CD4-positive, alpha-beta T cell (primary cell): Measurements from ENCODE around the gene SLC35B4. TPM values are rescaled to one million over a fixed set of nuclear protein-coding genes. Genes with fewer than 3 reads are reported as not detected.

ENCODE experiments used
- ATAC-seq: fragments of 200-7000 bp; cut with Tn5 transposase; one replicate; pipeline ENCODE4 v1.10.0; 2022; ENCODE audit warnings: mild to moderate bottlenecking; ENCODE audit not compliant: poor library complexity
- CTCF ChIA-PET: fragments of 350-600 bp; sonication (Branson Sonifier 250); formaldehyde crosslinking; loops from one replicate; lab custom pipeline; 2021; ENCODE audit warnings: antibody characterized with exemption, inconsistent platforms; lab: Charles Lee
- POLR2A ChIA-PET: fragments of 350-600 bp; sonication (Branson Sonifier 250); formaldehyde crosslinking; loops from one replicate; lab custom pipeline; 2021; ENCODE audit warnings: antibody characterized with exemption, inconsistent platforms; lab: Charles Lee
- DNase-seq, 14 experiments: peaks; one replicate each; pipeline ENCODE4 v3.0.0-alpha.2; 2013 to 2020; ENCODE audit warnings: mixed read lengths in 2 of 14
- H3K27ac ChIP-seq, 2 donors: one replicate each; pipeline versions ENCODE4 v1.5.1 to v1.7.0; 2013; ENCODE audit warnings: low read length in 2 of 2, low read depth in 1 of 2, mild to moderate bottlenecking in 1 of 2
- H3K27me3 ChIP-seq, 2 experiments: 1 replicate in 1 of 2; 2 replicates in 1 of 2; pipeline versions ENCODE4 v1.6.1 to v1.7.0; 2013; ENCODE audit warnings: low read length in 2 of 2, control low read depth in 1 of 2, mild to moderate bottlenecking in 1 of 2, moderate library complexity in 1 of 2; ENCODE audit not compliant: insufficient read depth in 2 of 2, control insufficient read depth in 1 of 2
- H3K36me3 ChIP-seq: one replicate; pipeline ENCODE4 v1.6.1; 2013; ENCODE audit warnings: low read length, control low read depth; ENCODE audit not compliant: insufficient read depth
- H3K4me1 ChIP-seq: one replicate; pipeline ENCODE4 v1.6.1; 2013; ENCODE audit warnings: low read length, control low read depth; ENCODE audit not compliant: insufficient read depth
- H3K4me3 ChIP-seq: one replicate; pipeline ENCODE4 v1.5.1; 2013; ENCODE audit warnings: mild to moderate bottlenecking, low read length, moderate library complexity
- H3K9me3 ChIP-seq, 2 experiments: 1 replicate in 1 of 2; 2 replicates in 1 of 2; pipeline versions ENCODE4 v1.6.1 to v1.7.0; 2013; ENCODE audit warnings: low read length in 2 of 2, mild to moderate bottlenecking in 2 of 2, control low read depth in 1 of 2, moderate library complexity in 1 of 2; ENCODE audit not compliant: control insufficient read depth in 1 of 2, insufficient read depth in 1 of 2
- H3K27ac Mint-ChIP-seq: one replicate; pipeline ENCODE4 v1.8.0; 2020; ENCODE audit warnings: mixed read lengths
- H3K27me3 Mint-ChIP-seq: one replicate; pipeline ENCODE4 v1.8.0; 2021; ENCODE audit warnings: mixed read lengths
- H3K36me3 Mint-ChIP-seq: one replicate; pipeline ENCODE4 v1.8.0; 2021; ENCODE audit warnings: low read depth, mixed read lengths
- H3K4me1 Mint-ChIP-seq: one replicate; pipeline ENCODE4 v1.8.0; 2021; ENCODE audit warnings: low read depth, mixed read lengths
- H3K4me3 Mint-ChIP-seq: one replicate; pipeline ENCODE4 v1.8.0; 2020; ENCODE audit warnings: mild to moderate bottlenecking, mixed read lengths
- H3K9me3 Mint-ChIP-seq: one replicate; pipeline ENCODE4 v1.8.0; 2020; ENCODE audit warnings: mixed read lengths
- intact Hi-C, 2 experiments: fragments of 100-400 bp; cut with DNase I in 1 of 2; cut with micrococcal nuclease in 1 of 2; formaldehyde crosslinking; loops; one replicate each; pipeline versions ENCODE4 v1.15.1 to v1.9.0; 2023 to 2025; cut with DNase I, micrococcal nuclease
- total RNA-seq, 174 experiments: library from RNA in 2 of 174; stranded (reverse) in 2 of 174; gene quantifications; one replicate each; pipeline ENCODE4 v1.2.3 and lab custom pipeline; 2021 to 2026
- TF ChIP-seq, protein P1 (sequence below): fragments of 200-600 bp; IDR thresholded peaks from one replicate; pipeline ENCODE4 v1.8.0; 2022; ENCODE audit warnings: antibody characterized with exemption, mild to moderate bottlenecking

SLC35B4 gene
- total RNA-seq, 2 experiments from 2014 or later, result 5.8 to 7.8 TPM

- Histone ChIP-seq H3K4me3 (no peak overlapping the region), H3K4me1 (peaks cover 15% of the 10 kb centered on the region), H3K27ac (no peak overlapping the region), H3K9me3 (no peaks in the 10 kb centered on the region), H3K27me3 (peaks cover 0 to 4% of the 10 kb centered on the region in 2 experiments), H3K36me3 (no peaks in the 10 kb centered on the region)
- Mint-ChIP-seq H3K4me3 (no peak overlapping the region), H3K27ac (no peak overlapping the region), H3K36me3 (peaks cover 4% of the 10 kb centered on the region), H3K9me3 (no peaks in the 10 kb centered on the region), H3K4me1 (peaks cover 21% of the 10 kb centered on the region), H3K27me3 (peaks cover 5% of the 10 kb centered on the region)
- POLR2A ChIA-PET, result no interaction called here
- TF ChIP-seq, protein P1, sequence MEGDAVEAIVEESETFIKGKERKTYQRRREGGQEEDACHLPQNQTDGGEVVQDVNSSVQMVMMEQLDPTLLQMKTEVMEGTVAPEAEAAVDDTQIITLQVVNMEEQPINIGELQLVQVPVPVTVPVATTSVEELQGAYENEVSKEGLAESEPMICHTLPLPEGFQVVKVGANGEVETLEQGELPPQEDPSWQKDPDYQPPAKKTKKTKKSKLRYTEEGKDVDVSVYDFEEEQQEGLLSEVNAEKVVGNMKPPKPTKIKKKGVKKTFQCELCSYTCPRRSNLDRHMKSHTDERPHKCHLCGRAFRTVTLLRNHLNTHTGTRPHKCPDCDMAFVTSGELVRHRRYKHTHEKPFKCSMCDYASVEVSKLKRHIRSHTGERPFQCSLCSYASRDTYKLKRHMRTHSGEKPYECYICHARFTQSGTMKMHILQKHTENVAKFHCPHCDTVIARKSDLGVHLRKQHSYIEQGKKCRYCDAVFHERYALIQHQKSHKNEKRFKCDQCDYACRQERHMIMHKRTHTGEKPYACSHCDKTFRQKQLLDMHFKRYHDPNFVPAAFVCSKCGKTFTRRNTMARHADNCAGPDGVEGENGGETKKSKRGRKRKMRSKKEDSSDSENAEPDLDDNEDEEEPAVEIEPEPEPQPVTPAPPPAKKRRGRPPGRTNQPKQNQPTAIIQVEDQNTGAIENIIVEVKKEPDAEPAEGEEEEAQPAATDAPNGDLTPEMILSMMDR, result no peak
- CTCF ChIA-PET, result no interaction called here
- DNase-seq (no peak), ATAC-seq (no peak)
- intact Hi-C loops, result no loop called here
Measured at GRCh38 chr7:134320201-134320600, 3.5 kb upstream of the SLC35B4 start.

GRCh38 chr7:134318443-134318842 lies 1.7 kb upstream of the SLC35B4 start:
- TF ChIP-seq, protein P1, result no peak
- intact Hi-C loops, result loop anchor here (2.0 to 10.0 kb wide), 8 partner anchors 139 to 1666 kb away; partner anchors contain the start of genes AKR1B1 (in 1 of the 2), CHCHD3 (in 1 of the 2), EXOC4 (in 1 of the 2) and NUP205 (in 1 of the 2)
- POLR2A ChIA-PET, result no interaction called here
- DNase-seq (no peak), ATAC-seq (no peak)
- H3K4me1 ChIP-seq, result peaks cover 15% of the 10 kb centered on the region
- H3K27me3 ChIP-seq, result peaks cover 0 to 4% of the 10 kb centered on the region in 2 experiments
- Mint-ChIP-seq H3K27me3 (peaks cover 5% of the 10 kb centered on the region), H3K4me1 (peaks cover 26% of the 10 kb centered on the region), H3K9me3 (no peaks in the 10 kb centered on the region), H3K27ac (no peak overlapping the region), H3K36me3 (peaks cover 4% of the 10 kb centered on the region), H3K4me3 (peak overlapping the region; percentile 60)
- no peaks in the 10 kb centered on the region for H3K36me3 ChIP-seq
- H3K9me3 ChIP-seq, result no peaks in the 10 kb centered on the region
- no peak overlapping the region for H3K27ac ChIP-seq
- H3K4me3 ChIP-seq, result no peak overlapping the region
- CTCF ChIA-PET, result interaction anchor here (1.8 kb wide), 1 partner anchor 191 kb away, joined by 6 read pairs; the partner anchor contains the start of gene LRGUK

DNA sequence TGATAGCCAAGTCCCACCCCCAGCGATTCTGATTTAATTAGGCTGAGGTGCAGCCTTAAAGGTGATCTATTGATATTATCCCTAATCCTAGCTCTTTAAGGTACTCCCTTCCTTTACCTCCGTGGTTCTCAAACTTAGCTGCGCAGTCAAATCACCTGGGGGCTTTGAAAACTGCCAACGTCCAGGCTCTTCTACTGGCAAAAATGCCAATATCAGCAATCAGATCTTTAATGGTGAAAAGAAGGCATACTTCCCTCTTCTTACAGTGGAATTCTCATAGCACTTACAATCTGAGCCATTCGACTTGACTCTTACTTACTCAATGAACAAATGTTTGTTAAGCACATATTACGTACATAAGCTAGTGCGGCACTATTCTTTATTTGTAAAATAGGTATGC lies 704 bp upstream of the SLC35B4 start:
- ChIA-PET POLR2A (interaction anchor here (1.0 to 2.6 kb wide), 9 partner anchors 9 to 1236 kb away, joined by 3 to 8 read pairs (median 4); partner anchors contain the start of genes AKR1B1, CHCHD3, LRGUK and TMEM140), CTCF (interaction anchor here (0.6 to 1.8 kb wide), 7 partner anchors 8 to 1345 kb away, joined by 3 to 6 read pairs (median 3); partner anchors contain the start of genes AKR1B1, LRGUK and STMP1)
- Histone ChIP-seq H3K9me3 (no peaks in the 10 kb centered on the region), H3K27me3 (peaks cover 0 to 2% of the 10 kb centered on the region in 2 experiments), H3K4me1 (peaks cover 15% of the 10 kb centered on the region), H3K27ac (peak overlapping the region in 1 of 2 donors; percentile 46), H3K4me3 (peak overlapping the region; percentile 98), H3K36me3 (no peaks in the 10 kb centered on the region)
- ATAC-seq, result no peak
- Mint-ChIP-seq H3K9me3 (no peaks in the 10 kb centered on the region), H3K27me3 (no peaks in the 10 kb centered on the region), H3K36me3 (peaks cover 4% of the 10 kb centered on the region), H3K27ac (peak overlapping the region; percentile 77), H3K4me1 (peaks cover 26% of the 10 kb centered on the region), H3K4me3 (peak overlapping the region; percentile 92)
- intact Hi-C loops, result loop anchor here (2.0 to 10.0 kb wide), 9 partner anchors 140 to 1667 kb away; partner anchors contain the start of genes EXOC4 (in 2 of the 2), AKR1B1 (in 1 of the 2), CHCHD3 (in 1 of the 2) and LRGUK (in 1 of the 2)
- DNase-seq, result no peak
- TF ChIP-seq, protein P1, result peak; percentile 4
